ENCODE measurements around the gene C16orf92. TPM values are rescaled to one million over a fixed set of nuclear protein-coding genes. Genes with fewer than 3 reads are reported as not detected.

The C16orf92 gene
- total RNA-seq, 2 experiments from 2014 or later: not detected

- intact Hi-C loops (cut with DNase I, micrococcal nuclease): loop anchor here (1.0 to 10.0 kb wide), 9 partner anchors 9 to 570 kb away; partner anchors contain the start of genes GDPD3 (in 1 of the 2), MAPK3 (in 1 of the 2), MAZ (in 1 of the 2) and PPP4C (in 1 of the 2)
- Histone ChIP-seq H3K4me1 (ENCODE audit: insufficient read depth, low read length) (peaks cover 55% of the 10 kb centered on the region), H3K9me3 (ENCODE audit: control insufficient read depth in 1 of 2, insufficient read depth in 1 of 2, low read length in 2 of 2) (no peaks in the 10 kb centered on the region), H3K27ac (ENCODE audit: low read depth in 1 of 2, low read length in 2 of 2) (peak overlapping the region; percentile 87 to 92), H3K4me3 (ENCODE audit: low read length) (peak overlapping the region; percentile 100), H3K36me3 (ENCODE audit: insufficient read depth, low read length) (peaks cover 31% of the 10 kb centered on the region), H3K27me3 (ENCODE audit: control insufficient read depth in 1 of 2, insufficient read depth in 2 of 2, low read length in 2 of 2) (no peaks in the 10 kb centered on the region)
- Mint-ChIP-seq H3K4me1 (ENCODE audit: low read depth) (peaks cover 40% of the 10 kb centered on the region), H3K4me3 (peak overlapping the region; percentile 100), H3K27me3 (no peaks in the 10 kb centered on the region), H3K27ac (peak overlapping the region; percentile 96), H3K36me3 (ENCODE audit: low read depth) (peaks cover 53% of the 10 kb centered on the region), H3K9me3 (no peaks in the 10 kb centered on the region)
- no peak for ATAC-seq (ENCODE audit: poor library complexity)
- DNase-seq: peak in 1 of 14 experiments; percentile 40
- ChIA-PET CTCF (interaction anchor here (0.9 to 5.0 kb wide), 4 partner anchors 10 to 47 kb away, joined by 3 to 26 read pairs (median 5); partner anchors contain the start of gene TBX6), POLR2A (interaction anchor here (0.6 to 7.2 kb wide), 28 partner anchors 10 to 1242 kb away, joined by 3 to 118 read pairs (median 6); partner anchors contain the start of genes ATXN2L, CORO1A, DCTPP1 and FBRS)
- no peak for TF ChIP-seq CTCF (IDR thresholded peaks at IDR 0.05)
Observed at GRCh38 chr16:30064729-30065101, 41.7 kb downstream of the C16orf92 start.

GRCh38 chr16:30065102-30065942, 42.3 kb downstream of the C16orf92 start, which contains the start of gene ALDOA:
ALDOA (plus strand) TSS chr16:30065760; CDS start chr16:30066898, 1,138 bp downstream.
- H3K9me3 Mint-ChIP-seq: no peaks in the 10 kb centered on the region
- ChIA-PET CTCF (interaction anchor here (0.7 to 5.0 kb wide), 7 partner anchors 10 to 275 kb away, joined by 3 to 26 read pairs (median 3); partner anchors contain the start of genes KIF22 and TBX6), POLR2A (interaction anchor here (0.6 to 7.2 kb wide), 47 partner anchors 8 to 1243 kb away, joined by 3 to 118 read pairs (median 5); partner anchors contain the start of genes ATXN2L, CD2BP2, CORO1A and DCTPP1)
- TF ChIP-seq CTCF (IDR thresholded peaks at IDR 0.05): no peak
- no peaks in the 10 kb centered on the region for H3K27me3 ChIP-seq (ENCODE audit: control insufficient read depth in 1 of 2, insufficient read depth in 2 of 2, low read length in 2 of 2)
- no peaks in the 10 kb centered on the region for H3K27me3 Mint-ChIP-seq
- peak; percentile 80 for ATAC-seq (ENCODE audit: poor library complexity)
- peaks cover 0 to 4% of the 10 kb centered on the region in 2 experiments for H3K9me3 ChIP-seq (ENCODE audit: control insufficient read depth in 1 of 2, insufficient read depth in 1 of 2, low read length in 2 of 2)
- peak within 1 kb of the TSS; percentile 100 for H3K4me3 Mint-ChIP-seq
- H3K27ac Mint-ChIP-seq: peak within 1 kb of the TSS; percentile 96
- peaks cover 37% of the 10 kb centered on the region for H3K36me3 ChIP-seq (ENCODE audit: insufficient read depth, low read length)
- DNase-seq: peak; percentile 85 to 97 (median 93)
- peaks cover 61% of the 10 kb centered on the region for H3K4me1 ChIP-seq (ENCODE audit: insufficient read depth, low read length)
- intact Hi-C loops (cut with DNase I, micrococcal nuclease): loop anchor here (1.0 to 10.0 kb wide), 8 partner anchors 10 to 569 kb away; partner anchors contain the start of genes GDPD3 (in 1 of the 2), MAPK3 (in 1 of the 2), MAZ (in 1 of the 2) and PPP4C (in 1 of the 2)
- peak within 1 kb of the TSS; percentile 87 to 92 for H3K27ac ChIP-seq (ENCODE audit: low read depth in 1 of 2, low read length in 2 of 2)
- H3K4me3 ChIP-seq (ENCODE audit: low read length): peak within 1 kb of the TSS; percentile 100
- peaks cover 45% of the 10 kb centered on the region for H3K4me1 Mint-ChIP-seq (ENCODE audit: low read depth)
- peaks cover 59% of the 10 kb centered on the region for H3K36me3 Mint-ChIP-seq (ENCODE audit: low read depth)
